K562 (cell line): ENCODE measurements around the gene FLOT2. TPM values are rescaled to one million over a fixed set of nuclear protein-coding genes. Genes with fewer than 3 reads are reported as not detected.

Experiments
- AFF4 ChIP-seq: sonication (generic); formaldehyde crosslinking; IDR thresholded peaks from 2 replicates; pipeline ENCODE4 v1.8.0; 2023; ENCODE audit warnings: mild to moderate bottlenecking, missing genetic modification reagents
- CHD7 ChIP-seq: fragments of 200-600 bp; sonication (generic); IDR thresholded peaks from one replicate; pipeline ENCODE4 v1.6.1; 2012; ENCODE audit warnings: mild to moderate bottlenecking, low read depth, low read length, inconsistent platforms
- HDAC6 ChIP-seq: IDR thresholded peaks from 2 replicates; pipeline ENCODE4 v1.6.1; 2012; ENCODE audit warnings: low read depth, mild to moderate bottlenecking, control low read depth, inconsistent platforms, low read length, moderate library complexity
- HMBOX1 ChIP-seq: sonication (generic); IDR thresholded peaks from 2 replicates; pipeline ENCODE4 v1.6.1; 2016
- NUFIP1 ChIP-seq: fragments of 450-650 bp; IDR thresholded peaks from 2 replicates; pipeline ENCODE4 v1.6.1; 2018; ENCODE audit not compliant: partially characterized antibody
- RBM25 ChIP-seq: fragments of 200-400 bp; formaldehyde crosslinking; IDR thresholded peaks from 2 replicates; pipeline ENCODE4 v1.6.1; 2018; ENCODE audit warnings: low read length, low read depth, moderate library complexity; ENCODE audit not compliant: severe bottlenecking
- RUNX1 ChIP-seq: sonication (generic); IDR thresholded peaks from 2 replicates; pipeline ENCODE4 v1.6.1; 2016; ENCODE audit warnings: antibody characterized with exemption, low read depth
- SMARCA5 ChIP-seq: fragments of 450-650 bp; IDR thresholded peaks from 2 replicates; pipeline ENCODE4 v1.6.1; 2016
- TEAD1 ChIP-seq, 2 experiments: fragments of 450-650 bp in 1 of 2; sonication (generic) in 1 of 2; formaldehyde crosslinking; IDR thresholded peaks; 2 replicates each; pipeline versions ENCODE4 v1.4.0 to v1.8.0; 2020 to 2022; ENCODE audit warnings: mild to moderate bottlenecking in 2 of 2, missing genetic modification reagents in 1 of 2
- polyA plus RNA-seq, 8 experiments: library from polyadenylated mRNA; depleted of rRNA in 4 of 8; stranded (reverse) in 5 of 8; unstranded in 3 of 8; fragments of >200 nt; fragmentation: Nextera tagmentation in 2 of 8; fragmentation: Illumina TruSeq in 1 of 8; extraction: Ambion mirVana in 2 of 8; extraction: Trizol in 1 of 8; gene quantifications; 2 replicates each; pipeline versions ENCODE4 v1.2.1 to v1.2.3, GENCODE V29; 2011 to 2014; ENCODE audit warnings: inconsistent platforms in 1 of 8, missing spikeins in 1 of 8
- total RNA-seq, 7 experiments: library from RNA; depleted of rRNA in 6 of 7; stranded (reverse); fragments of >200 nt in 6 of 7; fragmentation: Illumina TruSeq in 2 of 7; extraction: Trizol in 2 of 7; gene quantifications; 2 replicates each; pipeline versions ENCODE4 v1.2.1 to v1.2.3, GENCODE V29; 2011 to 2021; ENCODE audit warnings: low replicate concordance in 1 of 7
- TF ChIP-seq, protein P1 (sequence below): fragments of 200-400 bp; formaldehyde crosslinking; IDR thresholded peaks from 2 replicates; pipeline ENCODE4 v1.6.1; 2017; ENCODE audit warnings: mild to moderate bottlenecking, low read depth, low read length, moderate library complexity

Gene FLOT2
- total and polyA plus RNA-seq, 9 of the 15 experiments (the other 6 are each of a cell fraction or from before 2014, with no cell fraction given): 17.5 to 138 (median 41.7) TPM

GRCh38 chr17:28849281-28849680 lies 48.3 kb downstream of the FLOT2 start (continued):
- no peak for TF ChIP-seq CHD7
- TF ChIP-seq TEAD1 (CRISPR knock-in tag; IDR thresholded peaks at IDR 0.05): no peak
- TF ChIP-seq NUFIP1: no peak
- no peak for TF ChIP-seq RUNX1
- TF ChIP-seq, protein P1, sequence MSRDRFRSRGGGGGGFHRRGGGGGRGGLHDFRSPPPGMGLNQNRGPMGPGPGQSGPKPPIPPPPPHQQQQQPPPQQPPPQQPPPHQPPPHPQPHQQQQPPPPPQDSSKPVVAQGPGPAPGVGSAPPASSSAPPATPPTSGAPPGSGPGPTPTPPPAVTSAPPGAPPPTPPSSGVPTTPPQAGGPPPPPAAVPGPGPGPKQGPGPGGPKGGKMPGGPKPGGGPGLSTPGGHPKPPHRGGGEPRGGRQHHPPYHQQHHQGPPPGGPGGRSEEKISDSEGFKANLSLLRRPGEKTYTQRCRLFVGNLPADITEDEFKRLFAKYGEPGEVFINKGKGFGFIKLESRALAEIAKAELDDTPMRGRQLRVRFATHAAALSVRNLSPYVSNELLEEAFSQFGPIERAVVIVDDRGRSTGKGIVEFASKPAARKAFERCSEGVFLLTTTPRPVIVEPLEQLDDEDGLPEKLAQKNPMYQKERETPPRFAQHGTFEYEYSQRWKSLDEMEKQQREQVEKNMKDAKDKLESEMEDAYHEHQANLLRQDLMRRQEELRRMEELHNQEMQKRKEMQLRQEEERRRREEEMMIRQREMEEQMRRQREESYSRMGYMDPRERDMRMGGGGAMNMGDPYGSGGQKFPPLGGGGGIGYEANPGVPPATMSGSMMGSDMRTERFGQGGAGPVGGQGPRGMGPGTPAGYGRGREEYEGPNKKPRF: no peak
- no peak for TF ChIP-seq AFF4 (CRISPR knock-in tag)
- no peak for TF ChIP-seq RBM25
- TF ChIP-seq HDAC6: no peak
- TF ChIP-seq SMARCA5: no peak
- TF ChIP-seq HMBOX1: no peak
